Measurements from ENCODE around the gene NAALADL2.

The NAALADL2 gene

DNA sequence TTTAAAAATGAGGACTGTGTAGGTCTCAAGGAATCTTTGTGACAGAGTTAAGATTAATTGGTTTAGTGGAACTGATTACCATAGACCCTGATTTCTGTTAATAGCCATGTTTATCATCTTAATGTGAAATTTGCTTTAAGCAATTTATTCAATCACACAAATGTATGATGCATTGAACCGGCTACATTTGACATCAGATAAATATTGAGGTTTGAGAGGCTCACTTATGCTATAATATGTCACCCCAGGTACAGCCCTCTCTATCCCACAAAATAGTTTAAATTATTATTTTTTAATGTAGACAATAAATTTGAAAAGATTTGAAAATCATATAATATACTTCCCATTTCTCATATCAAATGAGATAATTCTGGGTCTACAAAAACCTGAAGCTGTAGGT lies 413.3 kb downstream of the NAALADL2 start:
- TF ChIP-seq TEAD4 (IDR thresholded peaks at IDR 0.05) = no peak
- no peak for TF ChIP-seq TAF1 (IDR thresholded peaks at IDR 0.05; ENCODE audit: low read depth)
- TF ChIP-seq EGR1 (IDR thresholded peaks at IDR 0.05) = no peak
- no peak for TF ChIP-seq YY1 (IDR thresholded peaks at IDR 0.05; ENCODE audit: low read depth)
- no peak for TF ChIP-seq EP300 (IDR thresholded peaks at IDR 0.05; ENCODE audit: borderline replicate concordance)
- TF ChIP-seq CEBPB (IDR thresholded peaks at IDR 0.05) = no peak
- no peak for TF ChIP-seq TCF12 (IDR thresholded peaks at IDR 0.05; ENCODE audit: low read depth)
- no peak for TF ChIP-seq ZBTB7A (IDR thresholded peaks at IDR 0.05; ENCODE audit: low read depth)
- TF ChIP-seq RAD21 (IDR thresholded peaks at IDR 0.05; ENCODE audit: low read depth) = no peak
- no peak for TF ChIP-seq FOXM1 (IDR thresholded peaks at IDR 0.05; ENCODE audit: borderline replicate concordance, low read depth)
- TF ChIP-seq NFIC (IDR thresholded peaks at IDR 0.05) = no peak
- TF ChIP-seq, protein P1, sequence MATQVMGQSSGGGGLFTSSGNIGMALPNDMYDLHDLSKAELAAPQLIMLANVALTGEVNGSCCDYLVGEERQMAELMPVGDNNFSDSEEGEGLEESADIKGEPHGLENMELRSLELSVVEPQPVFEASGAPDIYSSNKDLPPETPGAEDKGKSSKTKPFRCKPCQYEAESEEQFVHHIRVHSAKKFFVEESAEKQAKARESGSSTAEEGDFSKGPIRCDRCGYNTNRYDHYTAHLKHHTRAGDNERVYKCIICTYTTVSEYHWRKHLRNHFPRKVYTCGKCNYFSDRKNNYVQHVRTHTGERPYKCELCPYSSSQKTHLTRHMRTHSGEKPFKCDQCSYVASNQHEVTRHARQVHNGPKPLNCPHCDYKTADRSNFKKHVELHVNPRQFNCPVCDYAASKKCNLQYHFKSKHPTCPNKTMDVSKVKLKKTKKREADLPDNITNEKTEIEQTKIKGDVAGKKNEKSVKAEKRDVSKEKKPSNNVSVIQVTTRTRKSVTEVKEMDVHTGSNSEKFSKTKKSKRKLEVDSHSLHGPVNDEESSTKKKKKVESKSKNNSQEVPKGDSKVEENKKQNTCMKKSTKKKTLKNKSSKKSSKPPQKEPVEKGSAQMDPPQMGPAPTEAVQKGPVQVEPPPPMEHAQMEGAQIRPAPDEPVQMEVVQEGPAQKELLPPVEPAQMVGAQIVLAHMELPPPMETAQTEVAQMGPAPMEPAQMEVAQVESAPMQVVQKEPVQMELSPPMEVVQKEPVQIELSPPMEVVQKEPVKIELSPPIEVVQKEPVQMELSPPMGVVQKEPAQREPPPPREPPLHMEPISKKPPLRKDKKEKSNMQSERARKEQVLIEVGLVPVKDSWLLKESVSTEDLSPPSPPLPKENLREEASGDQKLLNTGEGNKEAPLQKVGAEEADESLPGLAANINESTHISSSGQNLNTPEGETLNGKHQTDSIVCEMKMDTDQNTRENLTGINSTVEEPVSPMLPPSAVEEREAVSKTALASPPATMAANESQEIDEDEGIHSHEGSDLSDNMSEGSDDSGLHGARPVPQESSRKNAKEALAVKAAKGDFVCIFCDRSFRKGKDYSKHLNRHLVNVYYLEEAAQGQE (IDR thresholded peaks at IDR 0.05; ENCODE audit: low read depth) = no peak
- TF ChIP-seq, protein P2, sequence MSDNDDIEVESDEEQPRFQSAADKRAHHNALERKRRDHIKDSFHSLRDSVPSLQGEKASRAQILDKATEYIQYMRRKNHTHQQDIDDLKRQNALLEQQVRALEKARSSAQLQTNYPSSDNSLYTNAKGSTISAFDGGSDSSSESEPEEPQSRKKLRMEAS (IDR thresholded peaks at IDR 0.05) = no peak
- TF ChIP-seq, protein P3, sequence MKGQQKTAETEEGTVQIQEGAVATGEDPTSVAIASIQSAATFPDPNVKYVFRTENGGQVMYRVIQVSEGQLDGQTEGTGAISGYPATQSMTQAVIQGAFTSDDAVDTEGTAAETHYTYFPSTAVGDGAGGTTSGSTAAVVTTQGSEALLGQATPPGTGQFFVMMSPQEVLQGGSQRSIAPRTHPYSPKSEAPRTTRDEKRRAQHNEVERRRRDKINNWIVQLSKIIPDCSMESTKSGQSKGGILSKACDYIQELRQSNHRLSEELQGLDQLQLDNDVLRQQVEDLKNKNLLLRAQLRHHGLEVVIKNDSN (IDR thresholded peaks at IDR 0.05) = no peak
- TF ChIP-seq CREB1 (IDR thresholded peaks at IDR 0.05; ENCODE audit: low read depth) = no peak

DNA sequence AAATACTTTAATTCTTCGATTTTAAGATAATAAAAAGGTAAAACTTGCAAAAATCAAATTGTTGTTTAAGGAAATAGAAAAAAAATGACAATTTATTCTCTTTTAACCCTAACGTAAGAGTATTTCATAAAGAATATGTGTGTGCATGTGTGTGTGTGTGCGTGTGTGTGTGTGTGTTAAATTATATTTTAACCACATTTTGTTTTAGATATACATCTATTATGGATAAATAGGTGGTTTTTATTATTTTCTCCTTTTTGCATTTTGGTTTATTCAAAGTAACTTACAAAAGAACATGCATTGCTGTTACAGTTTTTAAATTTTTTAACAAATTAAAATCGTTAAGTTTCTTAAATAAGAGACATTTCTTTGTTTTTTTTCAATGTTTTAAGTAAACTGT lies 414.4 kb downstream of the NAALADL2 start:
- TF ChIP-seq, protein P2 (IDR thresholded peaks at IDR 0.05) = no peak
- no peak for TF ChIP-seq RAD21 (IDR thresholded peaks at IDR 0.05; ENCODE audit: low read depth)
- no peak for TF ChIP-seq EP300 (IDR thresholded peaks at IDR 0.05; ENCODE audit: borderline replicate concordance)
- TF ChIP-seq CREB1 (IDR thresholded peaks at IDR 0.05; ENCODE audit: low read depth) = no peak
- TF ChIP-seq, protein P3 (IDR thresholded peaks at IDR 0.05) = no peak
- TF ChIP-seq ZBTB7A (IDR thresholded peaks at IDR 0.05; ENCODE audit: low read depth) = no peak
- TF ChIP-seq FOXM1 (IDR thresholded peaks at IDR 0.05; ENCODE audit: borderline replicate concordance, low read depth) = no peak
- TF ChIP-seq, protein P1 (IDR thresholded peaks at IDR 0.05; ENCODE audit: low read depth) = no peak
- TF ChIP-seq EGR1 (IDR thresholded peaks at IDR 0.05) = no peak
- no peak for TF ChIP-seq TAF1 (IDR thresholded peaks at IDR 0.05; ENCODE audit: low read depth)
- no peak for TF ChIP-seq TCF12 (IDR thresholded peaks at IDR 0.05; ENCODE audit: low read depth)
- no peak for TF ChIP-seq TEAD4 (IDR thresholded peaks at IDR 0.05)
- no peak for TF ChIP-seq NFIC (IDR thresholded peaks at IDR 0.05)
- no peak for TF ChIP-seq CEBPB (IDR thresholded peaks at IDR 0.05)
- TF ChIP-seq YY1 (IDR thresholded peaks at IDR 0.05; ENCODE audit: low read depth) = no peak

DNA sequence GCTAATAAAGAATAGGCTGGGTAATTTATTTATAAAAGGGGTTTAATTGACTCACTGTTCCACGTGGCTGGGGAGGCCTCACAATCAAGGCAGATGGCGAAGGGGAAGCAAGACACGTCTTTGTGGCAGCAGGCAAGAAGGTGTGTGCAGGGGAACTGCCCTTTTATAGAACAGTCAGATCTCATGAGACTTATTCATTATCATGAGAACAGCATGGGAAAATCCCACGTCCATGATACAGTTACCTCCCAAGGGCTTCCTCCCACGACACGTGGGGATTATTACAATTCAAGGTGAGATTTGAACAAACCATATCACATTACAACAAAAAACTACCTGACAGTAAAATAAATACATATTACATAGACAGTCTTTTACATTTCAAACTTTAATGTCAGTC lies 414.9 kb downstream of the NAALADL2 start:
- no peak for TF ChIP-seq EP300 (IDR thresholded peaks at IDR 0.05; ENCODE audit: borderline replicate concordance)
- no peak for TF ChIP-seq RAD21 (IDR thresholded peaks at IDR 0.05; ENCODE audit: low read depth)
- no peak for TF ChIP-seq EGR1 (IDR thresholded peaks at IDR 0.05)
- TF ChIP-seq TEAD4 (IDR thresholded peaks at IDR 0.05) = no peak
- TF ChIP-seq TAF1 (IDR thresholded peaks at IDR 0.05; ENCODE audit: low read depth) = no peak
- no peak for TF ChIP-seq ZBTB7A (IDR thresholded peaks at IDR 0.05; ENCODE audit: low read depth)
- TF ChIP-seq YY1 (IDR thresholded peaks at IDR 0.05; ENCODE audit: low read depth) = no peak
- no peak for TF ChIP-seq NFIC (IDR thresholded peaks at IDR 0.05)
- TF ChIP-seq, protein P2 (IDR thresholded peaks at IDR 0.05) = no peak
- TF ChIP-seq, protein P1 (IDR thresholded peaks at IDR 0.05; ENCODE audit: low read depth) = no peak
- no peak for TF ChIP-seq CREB1 (IDR thresholded peaks at IDR 0.05; ENCODE audit: low read depth)
- TF ChIP-seq FOXM1 (IDR thresholded peaks at IDR 0.05; ENCODE audit: borderline replicate concordance, low read depth) = no peak
- TF ChIP-seq, protein P3 (IDR thresholded peaks at IDR 0.05) = no peak
- TF ChIP-seq TCF12 (IDR thresholded peaks at IDR 0.05; ENCODE audit: low read depth) = no peak
- no peak for TF ChIP-seq CEBPB (IDR thresholded peaks at IDR 0.05)
